Jurkat, Clone E6-1 (cell line): ENCODE data around the gene MPC1L. TPM values are rescaled to one million over a fixed set of nuclear protein-coding genes. Genes with fewer than 3 reads are reported as not detected.
"Not testable (repeated sequence)": the region's sequence is repeated elsewhere in the genome, so short reads cannot be mapped to it uniquely, and the experiment has no call there.

Experiments used
- DNase-seq: peaks from one replicate; pipeline ENCODE4 v3.0.0-alpha.2; 2011; ENCODE audit warnings: low read depth, low spot score
- H3K4me3 ChIP-seq: 2 replicates; pipeline ENCODE4 v1.5.1; 2011; ENCODE audit warnings: mild to moderate bottlenecking, low read length, control low read depth, moderate library complexity
- polyA plus RNA-seq: library from polyadenylated mRNA; unstranded; fragments of >200 nt; gene quantifications from one replicate; pipeline ENCODE4 v1.2.1, GENCODE V29; 2012; ENCODE audit warnings: missing spikeins; ENCODE audit not compliant: insufficient read length, insufficient read depth

The MPC1L gene
- polyA plus RNA-seq: not detected

DNA sequence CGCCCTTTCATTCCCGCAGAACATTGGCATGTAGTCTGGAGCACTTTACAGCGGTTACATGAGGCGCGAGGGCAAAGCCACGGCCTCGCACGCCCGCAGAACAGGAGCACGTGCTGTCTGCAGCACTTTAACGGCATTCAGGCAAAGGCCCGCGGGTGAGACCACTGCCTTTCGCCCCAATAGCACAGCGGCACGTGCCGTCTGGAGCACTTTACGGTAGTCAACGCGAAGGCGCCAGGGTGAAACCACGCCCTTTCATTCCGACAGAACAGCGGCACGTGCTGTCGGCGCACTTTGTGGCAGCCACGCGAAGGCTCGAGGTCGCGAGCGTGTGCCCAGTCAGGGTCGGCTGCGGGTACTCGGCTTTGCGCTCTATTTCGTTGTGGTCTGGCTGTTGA, at the start of gene MPC1L:
TSS of gene MPC1L (plus strand) at position 290 of the 398 bp plus-strand sequence. CDS start 138 bp downstream, outside the sequence.
- DNase-seq: no peak

GRCh38 chrX:40573763-40574162, 49.5 kb upstream of the MPC1L start:
- DNase-seq: peak; percentile 32
- no peak overlapping the region for H3K4me3 ChIP-seq

More for the DNA sequence above, at the start of gene MPC1L:
- H3K4me3 ChIP-seq: no peak within 1 kb of the TSS

GRCh38 chrX:40575411-40575810, 47.8 kb upstream of the MPC1L start:
- not testable (repeated sequence) for DNase-seq, H3K4me3 ChIP-seq

- H3K4me3 ChIP-seq: no peak overlapping the region
- no peak for DNase-seq
Measured at GRCh38 chrX:40576291-40576690, 46.9 kb upstream of the MPC1L start.

DNA sequence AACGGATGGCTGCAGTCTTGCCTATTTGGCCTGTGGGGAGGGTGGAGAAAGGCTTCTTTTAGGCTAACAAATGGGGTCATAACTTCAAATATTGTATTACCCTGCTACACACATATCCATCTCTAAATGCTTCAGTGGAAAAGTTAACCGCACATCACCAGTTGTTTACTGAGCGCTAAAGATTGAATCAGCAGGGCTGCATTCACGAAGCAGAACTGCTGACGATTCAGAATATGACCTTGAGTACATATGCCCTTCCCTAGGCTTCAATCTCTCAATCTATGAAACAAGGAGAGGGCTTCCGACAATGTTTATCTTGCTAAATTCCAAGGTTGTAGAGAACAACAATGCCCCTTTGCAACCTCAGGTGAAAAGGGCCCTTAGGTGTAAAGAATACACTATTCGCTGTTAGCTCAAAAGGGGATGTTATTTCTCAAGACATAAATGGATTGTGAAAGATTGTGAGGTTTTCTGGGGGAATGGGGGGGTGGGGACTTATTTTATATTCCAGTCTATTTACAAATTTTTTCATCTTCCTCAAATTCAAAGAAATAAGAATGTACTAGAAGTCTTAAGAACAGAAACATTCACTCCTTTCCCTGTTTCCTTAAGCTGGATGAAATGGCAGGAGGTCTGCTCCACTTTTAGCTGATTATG, 45.1 kb upstream of the MPC1L start:
- H3K4me3 ChIP-seq: no peak overlapping the region
- no peak for DNase-seq

DNA sequence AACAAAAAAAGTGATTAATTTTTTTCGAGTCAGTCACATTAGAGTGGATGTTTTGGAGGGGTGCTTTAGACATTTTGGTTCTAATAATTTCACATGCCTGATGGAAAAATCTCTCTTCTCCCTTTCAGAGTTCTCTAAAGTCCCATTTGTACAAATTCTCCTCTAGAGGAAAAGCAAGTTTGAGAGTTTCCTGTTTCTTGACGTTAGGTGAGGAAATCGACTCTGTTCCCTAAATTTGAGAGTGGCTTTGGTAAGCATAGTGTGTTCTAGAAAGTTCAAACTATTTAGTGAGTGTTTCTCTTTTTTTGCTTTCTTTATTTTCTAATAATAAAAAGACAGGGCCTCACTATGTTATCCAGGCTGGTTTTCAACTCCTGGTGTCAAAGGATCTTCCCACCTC, 44.1 kb upstream of the MPC1L start:
- no peak for DNase-seq
- no peak overlapping the region for H3K4me3 ChIP-seq

DNA sequence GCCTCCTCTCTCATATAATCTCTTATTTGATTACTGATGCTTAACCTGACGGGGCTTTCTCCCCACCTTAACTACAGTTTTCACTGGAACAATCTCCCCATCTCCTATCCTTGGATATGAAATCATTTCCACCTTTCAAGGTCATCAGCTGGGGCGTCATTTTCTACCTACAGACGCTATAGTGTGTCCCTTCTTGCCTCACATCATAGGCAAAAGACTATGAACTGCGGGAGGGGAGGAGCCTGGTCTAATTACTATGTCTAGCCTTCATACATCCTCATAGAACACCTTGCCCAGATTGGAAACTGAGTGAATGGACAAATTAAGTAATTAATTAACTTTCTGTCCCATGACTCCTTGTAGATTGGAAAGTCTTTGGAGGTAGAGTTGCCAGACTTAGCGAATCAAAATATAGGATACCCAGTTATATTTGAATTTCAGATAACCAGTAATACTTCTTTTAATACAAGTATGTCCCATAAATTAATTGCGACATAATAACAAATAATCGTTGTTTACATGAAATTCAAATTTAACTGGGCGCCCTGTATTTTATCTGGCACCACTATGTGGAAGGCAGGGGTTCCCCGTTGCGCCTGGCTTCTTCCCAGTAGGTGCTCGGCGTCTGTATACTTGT, 43.2 kb upstream of the MPC1L start:
- peak overlapping the region; percentile 65 for H3K4me3 ChIP-seq
- DNase-seq: no peak

- DNase-seq: peak; percentile 90
- H3K4me3 ChIP-seq: peak within 1 kb of the TSS; percentile 65
Measured at GRCh38 chrX:40580537-40581335, 42.5 kb upstream of the MPC1L start, which contains the start of gene ATP6AP2. Gene ATP6AP2, plus strand, starts transcription at chrX:40580970. Its CDS starts 96 bp downstream, at chrX:40581066.

GRCh38 chrX:40581336-40581920, 41.8 kb upstream of the MPC1L start:
- peak overlapping the region; percentile 65 for H3K4me3 ChIP-seq
- DNase-seq: peak; percentile 6

DNA sequence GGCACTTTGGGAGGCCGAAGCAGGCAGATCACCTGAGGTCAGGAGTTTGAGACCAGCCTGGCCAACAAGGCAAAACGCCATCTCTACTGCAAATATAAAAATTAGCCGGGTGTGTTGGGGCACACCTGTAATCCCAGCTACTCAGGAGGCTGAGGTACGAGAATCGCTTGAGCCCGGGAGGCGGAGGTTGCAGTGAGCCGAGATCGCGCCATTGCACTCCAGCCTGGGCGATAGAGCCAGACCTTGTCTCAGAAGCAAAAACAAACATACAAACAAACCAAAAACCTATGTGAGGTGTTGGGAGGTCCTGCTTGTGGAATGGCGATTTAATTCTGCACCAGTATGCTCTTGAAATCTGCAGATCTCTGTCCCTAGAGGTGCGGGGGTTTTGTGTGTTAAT, 41.0 kb upstream of the MPC1L start:
- not testable (repeated sequence) for H3K4me3 ChIP-seq, DNase-seq

GRCh38 chrX:40582811-40583210, 40.4 kb upstream of the MPC1L start:
- DNase-seq: no peak
- no peak overlapping the region for H3K4me3 ChIP-seq

DNA sequence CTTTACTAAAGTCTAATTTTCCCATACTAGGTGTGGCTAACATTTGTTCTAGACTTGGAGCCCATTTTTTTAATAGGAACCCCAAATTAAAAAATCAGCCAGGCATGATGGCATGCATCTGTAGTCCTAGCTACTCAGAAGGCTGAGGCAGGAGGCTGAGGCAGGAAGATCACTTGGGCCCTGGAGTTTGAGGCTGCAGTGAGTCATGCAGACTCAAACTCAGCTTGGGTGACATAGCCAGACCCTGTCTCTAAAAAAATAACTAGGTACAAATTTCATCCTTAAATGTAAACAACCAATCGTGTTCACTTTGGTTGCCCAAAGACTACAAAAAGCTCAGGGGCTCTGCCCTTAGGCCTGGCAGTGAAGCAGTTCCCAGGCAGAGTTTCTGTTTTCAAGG, 35.6 kb upstream of the MPC1L start:
- not testable (repeated sequence) for DNase-seq, H3K4me3 ChIP-seq

- DNase-seq: peak; percentile 59
Measured at GRCh38 chrX:40589616-40590321, 33.5 kb upstream of the MPC1L start.

DNA sequence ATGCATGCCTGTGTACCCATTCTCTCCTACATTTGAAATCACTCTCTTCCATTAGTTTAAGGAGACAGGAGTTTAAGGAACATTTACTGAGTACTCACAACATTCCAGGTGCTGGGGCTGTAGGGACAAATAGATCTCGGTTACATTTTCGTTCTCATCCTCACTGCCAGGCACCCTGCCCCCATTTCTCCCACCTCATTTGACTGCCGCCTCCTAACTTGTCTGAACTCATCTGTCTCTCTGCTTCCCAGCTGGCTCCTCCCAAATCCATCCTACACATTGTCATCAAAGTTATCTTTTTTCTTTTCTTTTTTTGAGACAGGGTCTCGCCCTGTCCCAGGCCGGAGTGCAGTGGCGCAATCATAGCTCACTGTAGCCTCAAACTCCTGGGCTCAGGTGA, 19.8 kb upstream of the MPC1L start:
- no peak for DNase-seq
- H3K4me3 ChIP-seq: no peak overlapping the region

More at GRCh38 chrX:40589616-40590321, 33.5 kb upstream of the MPC1L start:
- H3K4me3 ChIP-seq: not testable (repeated sequence)

DNA sequence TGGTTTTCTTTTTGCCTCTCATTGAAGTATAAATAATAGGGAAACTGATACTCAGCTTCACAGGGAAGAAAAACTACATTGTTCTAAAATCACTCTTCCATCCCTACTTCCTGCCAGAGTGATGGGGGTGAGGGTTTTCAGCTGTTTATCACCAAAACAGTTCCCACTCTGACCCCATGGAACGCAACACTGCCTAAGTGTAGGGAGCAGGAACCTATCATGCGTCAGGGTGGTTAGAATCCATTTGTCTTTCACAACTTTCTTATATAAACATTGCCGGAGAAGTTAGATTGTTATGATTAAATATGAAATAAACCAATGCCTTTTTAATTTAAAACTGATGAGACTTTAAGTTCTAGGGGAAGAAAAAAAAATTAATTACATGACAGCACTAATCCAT, 15.8 kb upstream of the MPC1L start:
- no peak for DNase-seq

GRCh38 chrX:40612511-40612910, 10.7 kb upstream of the MPC1L start:
- DNase-seq: no peak
- H3K4me3 ChIP-seq: no peak overlapping the region

More for the DNA sequence above, 15.8 kb upstream of the MPC1L start:
- H3K4me3 ChIP-seq: no peak overlapping the region

DNA sequence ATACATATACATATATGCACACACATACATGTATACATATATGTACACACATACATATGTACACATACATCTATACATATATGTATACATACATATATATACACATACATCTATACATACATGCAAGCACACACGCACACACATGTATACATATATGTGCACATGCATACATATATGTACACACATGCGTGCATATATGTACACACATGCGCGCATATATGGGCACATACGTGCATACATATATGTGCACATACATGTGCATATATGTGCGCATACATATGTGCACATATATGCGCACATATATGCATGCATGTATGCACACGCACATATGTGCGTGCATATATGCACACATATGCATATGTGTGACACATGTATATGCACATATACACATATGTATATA, 7.3 kb upstream of the MPC1L start:
- no peak for DNase-seq
- H3K4me3 ChIP-seq: no peak overlapping the region

GRCh38 chrX:40617566-40617965, 5.7 kb upstream of the MPC1L start:
- no peak overlapping the region for H3K4me3 ChIP-seq
- no peak for DNase-seq
